Activated CD8-positive, alpha-beta memory T cell treated with anti-CD3 and anti-CD28 coated beads, Interleukin-2, amount 50 U/mL, for 4 hours (primary cell): ENCODE data around the gene MYO1G.

ENCODE experiments used
- DNase-seq: peaks from one replicate; pipeline ENCODE4 v3.0.0-alpha.2; 2020

Gene MYO1G

GRCh38 chr7:44965937-44966730 is 12.7 kb downstream of the MYO1G start:
- no peak for DNase-seq

- DNase-seq, result no peak
These were observed 13.3 kb downstream of the MYO1G start for GRCh38 chr7:44965441-44965903.

- no peak for DNase-seq
These were observed 13.9 kb downstream of the MYO1G start for GRCh38 chr7:44964831-44965440.

GRCh38 chr7:44964384-44964830 is 14.4 kb downstream of the MYO1G start:
- no peak for DNase-seq

GRCh38 chr7:44963364-44964290 is 15.2 kb downstream of the MYO1G start:
- DNase-seq, result no peak

GRCh38 chr7:44962483-44963251 is 16.1 kb downstream of the MYO1G start:
- no peak for DNase-seq

- no peak for DNase-seq
These were observed 16.9 kb downstream of the MYO1G start for GRCh38 chr7:44961844-44962482.

GRCh38 chr7:44960011-44960580 is 18.7 kb downstream of the MYO1G start:
- no peak for DNase-seq

GRCh38 chr7:44959433-44959951 is 19.3 kb downstream of the MYO1G start:
- DNase-seq, result no peak

GRCh38 chr7:44958645-44959344 is 20.0 kb downstream of the MYO1G start:
- DNase-seq, result no peak

- DNase-seq, result no peak
These were observed 22.6 kb downstream of the MYO1G start for GRCh38 chr7:44956157-44956766.

GRCh38 chr7:44955733-44956132 is 23.1 kb downstream of the MYO1G start:
- no peak for DNase-seq

GRCh38 chr7:44953156-44953555 is 25.7 kb downstream of the MYO1G start:
- DNase-seq, result no peak

- no peak for DNase-seq
These were observed 29.5 kb downstream of the MYO1G start for GRCh38 chr7:44949303-44949702.

- no peak for DNase-seq
These were observed 33.3 kb downstream of the MYO1G start for GRCh38 chr7:44945479-44945878.

- DNase-seq, result no peak
These were observed 34.0 kb downstream of the MYO1G start for GRCh38 chr7:44944821-44945220.

GRCh38 chr7:44943631-44944030 is 35.2 kb downstream of the MYO1G start:
- no peak for DNase-seq

GRCh38 chr7:44937426-44937825 is 41.4 kb downstream of the MYO1G start:
- no peak for DNase-seq

GRCh38 chr7:44936322-44936721 is 42.5 kb downstream of the MYO1G start:
- DNase-seq, result no peak

- DNase-seq, result no peak
These were observed 43.2 kb downstream of the MYO1G start for GRCh38 chr7:44935583-44935982.
